MCF 10A (cell line): ENCODE results near the gene MCC. TPM values are rescaled to one million over a fixed set of nuclear protein-coding genes. Genes with fewer than 3 reads are reported as not detected.

Experiments
- BruUV-seq: library from RNA; stranded (reverse); fragments of 400-500 nt; replicated peaks from 2 replicates; lab custom pipeline; 2021; lab: Mats Ljungman, UMichigan
- CTCF ChIA-PET: fragments of 300-600 bp; sonication (Branson Sonifier 250); formaldehyde crosslinking; extraction: SDS; loops from one replicate; lab custom pipeline; 2021; ENCODE audit warnings: antibody characterized with exemption, inconsistent platforms; lab: Yijun Ruan, JAX
- POLR2A ChIA-PET: fragments of 300-600, 350-650 bp; sonication (Branson Sonifier 250); formaldehyde crosslinking; extraction: SDS; loops from one replicate; lab custom pipeline; 2020; ENCODE audit warnings: antibody characterized with exemption, inconsistent platforms; lab: Yijun Ruan, JAX
- DNase-seq: peaks from one replicate; pipeline ENCODE4 v3.0.0-alpha.2; 2018; ENCODE audit not compliant: unreplicated experiment
- H3K27ac Mint-ChIP-seq: one replicate; pipeline ENCODE4 v1.8.0; 2022; ENCODE audit warnings: mild to moderate bottlenecking, low read depth, mixed read lengths; ENCODE audit not compliant: unreplicated experiment
- H3K27me3 Mint-ChIP-seq: one replicate; pipeline ENCODE4 v1.8.0; 2022; ENCODE audit warnings: mixed read lengths; ENCODE audit not compliant: insufficient read depth, unreplicated experiment
- H3K36me3 Mint-ChIP-seq: one replicate; pipeline ENCODE4 v1.8.0; 2022; ENCODE audit warnings: mild to moderate bottlenecking, moderate library complexity, mixed read lengths; ENCODE audit not compliant: insufficient read depth, unreplicated experiment
- H3K4me1 Mint-ChIP-seq: one replicate; pipeline ENCODE4 v1.8.0; 2022; ENCODE audit warnings: mixed read lengths; ENCODE audit not compliant: insufficient read depth, unreplicated experiment
- H3K4me3 Mint-ChIP-seq: one replicate; pipeline ENCODE4 v1.8.0; 2022; ENCODE audit warnings: mild to moderate bottlenecking, moderate library complexity, mixed read lengths; ENCODE audit not compliant: unreplicated experiment
- H3K9me3 Mint-ChIP-seq: one replicate; pipeline ENCODE4 v1.8.0; 2022; ENCODE audit warnings: mixed read lengths; ENCODE audit not compliant: unreplicated experiment
- intact Hi-C: fragments of 100-400 bp; cut with micrococcal nuclease; formaldehyde crosslinking; loops from 2 replicates; pipeline ENCODE4 v1.14.1; 2022
- total RNA-seq: library from RNA; stranded (reverse); gene quantifications from 2 replicates; pipeline ENCODE4 v1.2.3, GENCODE V29; 2022
- TF ChIP-seq, protein P1 (sequence below): fragments of 200-600 bp; IDR thresholded peaks from one replicate; pipeline ENCODE4 v1.8.0; 2022; ENCODE audit warnings: antibody characterized with exemption, mild to moderate bottlenecking; ENCODE audit not compliant: unreplicated experiment

MCC gene
- total RNA-seq, 1 experiment from 2014 or later: 25.3 TPM

DNA sequence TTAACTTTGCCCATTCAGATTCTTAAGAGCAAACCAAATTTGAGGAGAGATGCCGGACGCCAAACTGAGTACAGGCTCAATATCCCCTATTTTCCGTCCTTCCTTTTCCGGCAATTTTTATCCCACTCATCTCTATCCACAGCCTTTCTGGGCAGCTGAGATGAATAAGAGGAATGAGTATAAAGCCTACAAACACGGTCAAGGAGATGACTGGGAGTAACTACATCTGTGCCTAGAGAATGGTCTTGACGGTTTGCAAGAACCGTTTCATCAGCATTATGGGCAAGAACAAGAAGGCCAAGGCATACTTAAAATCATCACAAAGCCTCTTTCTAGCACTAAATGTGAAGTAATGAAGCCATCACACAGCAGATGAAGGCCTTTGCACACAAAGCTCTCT is 284.3 kb downstream of the MCC start:
- Mint-ChIP-seq H3K27ac (no peak overlapping the region), H3K4me3 (peak overlapping the region; percentile 59), H3K36me3 (no peaks in the 10 kb centered on the region), H3K4me1 (peaks cover 46% of the 10 kb centered on the region), H3K9me3 (no peaks in the 10 kb centered on the region), H3K27me3 (no peaks in the 10 kb centered on the region)
- TF ChIP-seq, protein P1, sequence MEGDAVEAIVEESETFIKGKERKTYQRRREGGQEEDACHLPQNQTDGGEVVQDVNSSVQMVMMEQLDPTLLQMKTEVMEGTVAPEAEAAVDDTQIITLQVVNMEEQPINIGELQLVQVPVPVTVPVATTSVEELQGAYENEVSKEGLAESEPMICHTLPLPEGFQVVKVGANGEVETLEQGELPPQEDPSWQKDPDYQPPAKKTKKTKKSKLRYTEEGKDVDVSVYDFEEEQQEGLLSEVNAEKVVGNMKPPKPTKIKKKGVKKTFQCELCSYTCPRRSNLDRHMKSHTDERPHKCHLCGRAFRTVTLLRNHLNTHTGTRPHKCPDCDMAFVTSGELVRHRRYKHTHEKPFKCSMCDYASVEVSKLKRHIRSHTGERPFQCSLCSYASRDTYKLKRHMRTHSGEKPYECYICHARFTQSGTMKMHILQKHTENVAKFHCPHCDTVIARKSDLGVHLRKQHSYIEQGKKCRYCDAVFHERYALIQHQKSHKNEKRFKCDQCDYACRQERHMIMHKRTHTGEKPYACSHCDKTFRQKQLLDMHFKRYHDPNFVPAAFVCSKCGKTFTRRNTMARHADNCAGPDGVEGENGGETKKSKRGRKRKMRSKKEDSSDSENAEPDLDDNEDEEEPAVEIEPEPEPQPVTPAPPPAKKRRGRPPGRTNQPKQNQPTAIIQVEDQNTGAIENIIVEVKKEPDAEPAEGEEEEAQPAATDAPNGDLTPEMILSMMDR: no peak
- intact Hi-C loops: loop anchor here (1.0 to 2.0 kb wide), 2 partner anchors 41 to 90 kb away; no protein-coding TSS in a partner anchor
- ChIA-PET CTCF (interaction anchor here (0.8 to 1.3 kb wide), 5 partner anchors 28 to 115 kb away, joined by 3 to 5 read pairs (median 4); no protein-coding TSS in a partner anchor), POLR2A (interaction anchor here (0.5 to 6.2 kb wide), 25 partner anchors 9 to 285 kb away, joined by 3 to 48 read pairs (median 6); partner anchors contain the start of gene MCC)
- BruUV-seq: no TSS peak
- peak; percentile 31 for DNase-seq

DNA sequence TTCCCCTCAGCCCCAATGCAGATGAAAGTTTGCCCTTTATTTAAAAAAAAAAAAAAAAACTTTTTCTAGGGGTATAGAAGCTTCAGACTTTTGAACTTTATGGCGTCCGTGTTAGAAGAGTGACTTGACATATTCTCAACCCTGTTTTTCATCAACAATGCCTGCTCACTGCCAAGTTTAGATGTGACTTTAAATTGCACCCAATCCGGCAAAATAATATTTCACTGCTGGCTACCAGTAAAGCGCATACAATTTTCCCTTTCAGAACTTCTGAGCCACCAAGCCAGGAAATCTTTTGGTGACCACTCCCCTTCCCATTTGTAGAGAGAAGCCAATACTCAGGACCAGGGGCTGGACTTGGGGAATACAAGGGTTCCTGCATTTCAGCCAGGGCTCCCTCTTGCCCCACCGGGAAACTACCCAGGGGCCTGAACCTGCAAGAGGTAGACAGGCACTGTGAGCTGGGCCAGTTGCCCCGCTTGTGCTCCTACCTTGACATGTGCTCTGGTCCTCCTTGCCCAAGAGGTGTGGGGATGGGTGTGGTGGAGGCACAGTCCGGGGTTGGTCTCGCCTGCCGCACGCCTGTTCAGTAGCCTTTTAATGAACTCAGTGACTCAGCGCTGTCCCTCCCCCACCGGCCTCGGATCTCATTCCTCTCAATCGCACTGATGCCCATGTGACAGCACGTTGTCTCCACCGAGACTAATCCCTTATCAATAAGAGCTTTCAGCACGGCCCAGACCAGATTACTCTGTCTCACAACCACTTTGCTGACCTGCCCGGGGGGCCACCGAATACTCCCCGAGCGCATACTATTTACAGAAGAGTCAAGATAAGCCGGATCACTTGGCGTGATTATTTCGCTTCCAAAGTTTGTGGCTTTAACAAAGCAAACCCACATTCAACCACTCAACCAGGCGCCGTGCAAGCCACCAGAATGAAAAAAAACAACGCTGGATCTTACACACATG is 285.2 kb downstream of the MCC start:
- ChIA-PET CTCF (interaction anchor here (0.6 to 1.8 kb wide), 12 partner anchors 18 to 307 kb away, joined by 3 to 5 read pairs (median 4); no protein-coding TSS in a partner anchor), POLR2A (interaction anchor here (0.6 to 6.2 kb wide), 15 partner anchors 16 to 151 kb away, joined by 3 to 48 read pairs (median 7); no protein-coding TSS in a partner anchor)
- peak; percentile 93 for DNase-seq
- H3K4me3 Mint-ChIP-seq: peak overlapping the region; percentile 59
- no peaks in the 10 kb centered on the region for H3K9me3 Mint-ChIP-seq
- intact Hi-C loops: loop anchor here (2.0 kb wide), 1 partner anchor 40 kb away; no protein-coding TSS in a partner anchor
- TSS peak; percentile 25 for BruUV-seq
- no peak overlapping the region for H3K27ac Mint-ChIP-seq
- TF ChIP-seq, protein P1: no peak
- H3K4me1 Mint-ChIP-seq: peaks cover 46% of the 10 kb centered on the region
- no peaks in the 10 kb centered on the region for H3K36me3 Mint-ChIP-seq
- no peaks in the 10 kb centered on the region for H3K27me3 Mint-ChIP-seq

DNA sequence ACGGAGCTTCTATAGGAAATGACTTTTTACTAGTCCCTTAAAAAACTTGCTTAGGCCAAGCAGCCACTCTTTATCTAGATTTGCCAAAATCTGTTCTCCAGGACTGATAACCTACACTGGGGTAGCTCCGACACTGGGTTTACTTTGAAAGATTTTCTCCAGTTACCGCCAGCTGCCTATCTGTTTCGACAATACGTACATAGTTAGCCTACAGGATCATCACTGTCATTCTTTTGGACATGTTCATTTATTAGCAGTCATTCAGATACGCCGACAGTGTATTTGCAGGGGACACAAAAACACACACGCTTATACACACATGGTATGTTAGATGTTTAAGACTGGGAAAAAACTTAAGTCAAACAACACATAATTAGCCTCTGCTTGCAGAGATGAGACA is 286.0 kb downstream of the MCC start:
- ChIA-PET POLR2A (interaction anchor here (0.6 to 6.2 kb wide), 7 partner anchors 16 to 150 kb away, joined by 3 to 48 read pairs (median 3); no protein-coding TSS in a partner anchor), CTCF (interaction anchor here (0.6 to 1.8 kb wide), 14 partner anchors 10 to 308 kb away, joined by 3 to 5 read pairs (median 3); no protein-coding TSS in a partner anchor)
- Mint-ChIP-seq H3K36me3 (no peaks in the 10 kb centered on the region), H3K4me3 (no peak overlapping the region), H3K27ac (no peak overlapping the region), H3K9me3 (no peaks in the 10 kb centered on the region), H3K27me3 (no peaks in the 10 kb centered on the region), H3K4me1 (peaks cover 46% of the 10 kb centered on the region)
- intact Hi-C loops: loop anchor here (2.0 kb wide), 1 partner anchor 39 kb away; no protein-coding TSS in a partner anchor
- TF ChIP-seq, protein P1: no peak
- BruUV-seq: no TSS peak
- no peak for DNase-seq
